Measurements from ENCODE around the gene RNF181.
"Not testable (repeated sequence)": the region's sequence is repeated elsewhere in the genome, so short reads cannot be mapped to it uniquely, and the experiment has no call there.

Gene RNF181

GRCh38 chr2:85595301-85596025 is at the start of gene RNF181:
RNF181 (plus strand) TSS chr2:85595745; CDS start chr2:85595764, 19 bp downstream.
- H3K4me3 Mint-ChIP-seq: peak within 1 kb of the TSS; percentile 98
- H3K4me1 Mint-ChIP-seq (ENCODE audit: low read depth): peaks cover 35% of the 10 kb centered on the region
- H3K27ac Mint-ChIP-seq: peak within 1 kb of the TSS; percentile 96
- no peaks in the 10 kb centered on the region for H3K9me3 Mint-ChIP-seq (ENCODE audit: low read depth)
- H3K27me3 Mint-ChIP-seq: no peaks in the 10 kb centered on the region
- H3K36me3 Mint-ChIP-seq: no peaks in the 10 kb centered on the region

GRCh38 chr2:85545780-85546240 is 49.7 kb upstream of the RNF181 start:
- H3K27me3 Mint-ChIP-seq: no peaks in the 10 kb centered on the region
- peak overlapping the region; percentile 54 for H3K27ac Mint-ChIP-seq
- H3K9me3 Mint-ChIP-seq (ENCODE audit: low read depth): no peaks in the 10 kb centered on the region
- peaks cover 33% of the 10 kb centered on the region for H3K4me1 Mint-ChIP-seq (ENCODE audit: low read depth)
- H3K4me3 Mint-ChIP-seq: no peak overlapping the region
- peaks cover 30% of the 10 kb centered on the region for H3K36me3 Mint-ChIP-seq

GRCh38 chr2:85547089-85547858 is 48.3 kb upstream of the RNF181 start:
- peak overlapping the region; percentile 15 for H3K4me3 Mint-ChIP-seq
- peaks cover 22% of the 10 kb centered on the region for H3K4me1 Mint-ChIP-seq (ENCODE audit: low read depth)
- peak overlapping the region; percentile 18 for H3K27ac Mint-ChIP-seq
- peaks cover 17% of the 10 kb centered on the region for H3K36me3 Mint-ChIP-seq
- no peaks in the 10 kb centered on the region for H3K9me3 Mint-ChIP-seq (ENCODE audit: low read depth)
- no peaks in the 10 kb centered on the region for H3K27me3 Mint-ChIP-seq

- peaks cover 10% of the 10 kb centered on the region for H3K36me3 Mint-ChIP-seq
- H3K4me3 Mint-ChIP-seq: no peak overlapping the region
- H3K9me3 Mint-ChIP-seq (ENCODE audit: low read depth): no peaks in the 10 kb centered on the region
- peaks cover 14% of the 10 kb centered on the region for H3K4me1 Mint-ChIP-seq (ENCODE audit: low read depth)
- H3K27ac Mint-ChIP-seq: peak overlapping the region; percentile 50
- no peaks in the 10 kb centered on the region for H3K27me3 Mint-ChIP-seq
These were observed 47.5 kb upstream of the RNF181 start for GRCh38 chr2:85547859-85548607.

- Mint-ChIP-seq H3K4me1 (ENCODE audit: low read depth) (peaks cover 9% of the 10 kb centered on the region), H3K4me3 (no peak overlapping the region), H3K27me3 (no peaks in the 10 kb centered on the region), H3K27ac (no peak overlapping the region), H3K9me3 (ENCODE audit: low read depth) (no peaks in the 10 kb centered on the region), H3K36me3 (peaks cover 7% of the 10 kb centered on the region)
These were observed 47.0 kb upstream of the RNF181 start for GRCh38 chr2:85548608-85548900.

GRCh38 chr2:85549095-85549494 is 46.5 kb upstream of the RNF181 start:
- H3K36me3 Mint-ChIP-seq: peaks cover 3% of the 10 kb centered on the region
- no peak overlapping the region for H3K27ac Mint-ChIP-seq
- H3K4me3 Mint-ChIP-seq: no peak overlapping the region
- no peaks in the 10 kb centered on the region for H3K27me3 Mint-ChIP-seq
- H3K4me1 Mint-ChIP-seq (ENCODE audit: low read depth): peaks cover 7% of the 10 kb centered on the region
- no peaks in the 10 kb centered on the region for H3K9me3 Mint-ChIP-seq (ENCODE audit: low read depth)

- H3K4me1 Mint-ChIP-seq (ENCODE audit: low read depth): peaks cover 4% of the 10 kb centered on the region
- H3K27me3 Mint-ChIP-seq: no peaks in the 10 kb centered on the region
- peaks cover 2% of the 10 kb centered on the region for H3K36me3 Mint-ChIP-seq
- H3K4me3 Mint-ChIP-seq: no peak overlapping the region
- no peaks in the 10 kb centered on the region for H3K9me3 Mint-ChIP-seq (ENCODE audit: low read depth)
- H3K27ac Mint-ChIP-seq: no peak overlapping the region
These were observed 45.7 kb upstream of the RNF181 start for GRCh38 chr2:85549826-85550225.

GRCh38 chr2:85550486-85550885 is 45.1 kb upstream of the RNF181 start:
- peaks cover 4% of the 10 kb centered on the region for H3K4me1 Mint-ChIP-seq (ENCODE audit: low read depth)
- peaks cover 4% of the 10 kb centered on the region for H3K36me3 Mint-ChIP-seq
- H3K4me3 Mint-ChIP-seq: no peak overlapping the region

GRCh38 chr2:85551698-85552678 is 43.6 kb upstream of the RNF181 start:
- H3K9me3 Mint-ChIP-seq (ENCODE audit: low read depth): no peaks in the 10 kb centered on the region
- H3K4me1 Mint-ChIP-seq (ENCODE audit: low read depth): peaks cover 4% of the 10 kb centered on the region
- H3K4me3 Mint-ChIP-seq: no peak overlapping the region
- H3K36me3 Mint-ChIP-seq: peaks cover 4% of the 10 kb centered on the region
- H3K27me3 Mint-ChIP-seq: no peaks in the 10 kb centered on the region
- H3K27ac Mint-ChIP-seq: peak overlapping the region; percentile 34

More at GRCh38 chr2:85550486-85550885, 45.1 kb upstream of the RNF181 start:
- no peaks in the 10 kb centered on the region for H3K27me3 Mint-ChIP-seq
- H3K27ac Mint-ChIP-seq: no peak overlapping the region
- no peaks in the 10 kb centered on the region for H3K9me3 Mint-ChIP-seq (ENCODE audit: low read depth)

GRCh38 chr2:85553184-85553583 is 42.4 kb upstream of the RNF181 start:
- no peaks in the 10 kb centered on the region for H3K27me3 Mint-ChIP-seq
- H3K4me1 Mint-ChIP-seq (ENCODE audit: low read depth): peaks cover 7% of the 10 kb centered on the region
- H3K4me3 Mint-ChIP-seq: no peak overlapping the region
- no peak overlapping the region for H3K27ac Mint-ChIP-seq
- H3K36me3 Mint-ChIP-seq: peaks cover 4% of the 10 kb centered on the region
- no peaks in the 10 kb centered on the region for H3K9me3 Mint-ChIP-seq (ENCODE audit: low read depth)

GRCh38 chr2:85554980-85555612 is 40.4 kb upstream of the RNF181 start:
- no peak overlapping the region for H3K4me3 Mint-ChIP-seq
- peaks cover 18% of the 10 kb centered on the region for H3K4me1 Mint-ChIP-seq (ENCODE audit: low read depth)
- no peak overlapping the region for H3K27ac Mint-ChIP-seq
- H3K36me3 Mint-ChIP-seq: peaks cover 4% of the 10 kb centered on the region
- H3K9me3 Mint-ChIP-seq (ENCODE audit: low read depth): no peaks in the 10 kb centered on the region
- H3K27me3 Mint-ChIP-seq: no peaks in the 10 kb centered on the region

- no peaks in the 10 kb centered on the region for H3K9me3 Mint-ChIP-seq (ENCODE audit: low read depth)
- H3K4me1 Mint-ChIP-seq (ENCODE audit: low read depth): peaks cover 30% of the 10 kb centered on the region
- no peak overlapping the region for H3K4me3 Mint-ChIP-seq
- no peak overlapping the region for H3K27ac Mint-ChIP-seq
- peaks cover 4% of the 10 kb centered on the region for H3K36me3 Mint-ChIP-seq
- no peaks in the 10 kb centered on the region for H3K27me3 Mint-ChIP-seq
These were observed 38.4 kb upstream of the RNF181 start for GRCh38 chr2:85557130-85557529.

GRCh38 chr2:85558160-85558559 is 37.4 kb upstream of the RNF181 start:
- Mint-ChIP-seq H3K4me1 (ENCODE audit: low read depth) (peaks cover 30% of the 10 kb centered on the region), H3K27me3 (no peaks in the 10 kb centered on the region), H3K4me3 (peak overlapping the region; percentile 25), H3K36me3 (peaks cover 4% of the 10 kb centered on the region), H3K27ac (peak overlapping the region; percentile 4), H3K9me3 (ENCODE audit: low read depth) (no peaks in the 10 kb centered on the region)

GRCh38 chr2:85560403-85560726 is 35.2 kb upstream of the RNF181 start:
- not testable (repeated sequence) for H3K27ac Mint-ChIP-seq; H3K27me3 Mint-ChIP-seq; H3K36me3 Mint-ChIP-seq; H3K9me3 Mint-ChIP-seq (ENCODE audit: low read depth)
- peaks cover 33% of the 10 kb centered on the region for H3K4me1 Mint-ChIP-seq (ENCODE audit: low read depth)
- peak overlapping the region; percentile 98 for H3K4me3 Mint-ChIP-seq

Data from activated naive CD8-positive, alpha-beta T cell (primary cell).